NCI-H1105 (cell line): Measurements from ENCODE around the gene NME2.
A peak's percentile ranks its signal among the peaks of the same experiment; 100 is the strongest.
"Not testable (repeated sequence)": the region's sequence is repeated elsewhere in the genome, so short reads cannot be mapped to it uniquely, and the experiment has no call there.

Experiments
- DNase-seq: peaks from one replicate; lab custom pipeline; 2025; lab: John Stamatoyannopoulos, UW

Gene NME2

DNA sequence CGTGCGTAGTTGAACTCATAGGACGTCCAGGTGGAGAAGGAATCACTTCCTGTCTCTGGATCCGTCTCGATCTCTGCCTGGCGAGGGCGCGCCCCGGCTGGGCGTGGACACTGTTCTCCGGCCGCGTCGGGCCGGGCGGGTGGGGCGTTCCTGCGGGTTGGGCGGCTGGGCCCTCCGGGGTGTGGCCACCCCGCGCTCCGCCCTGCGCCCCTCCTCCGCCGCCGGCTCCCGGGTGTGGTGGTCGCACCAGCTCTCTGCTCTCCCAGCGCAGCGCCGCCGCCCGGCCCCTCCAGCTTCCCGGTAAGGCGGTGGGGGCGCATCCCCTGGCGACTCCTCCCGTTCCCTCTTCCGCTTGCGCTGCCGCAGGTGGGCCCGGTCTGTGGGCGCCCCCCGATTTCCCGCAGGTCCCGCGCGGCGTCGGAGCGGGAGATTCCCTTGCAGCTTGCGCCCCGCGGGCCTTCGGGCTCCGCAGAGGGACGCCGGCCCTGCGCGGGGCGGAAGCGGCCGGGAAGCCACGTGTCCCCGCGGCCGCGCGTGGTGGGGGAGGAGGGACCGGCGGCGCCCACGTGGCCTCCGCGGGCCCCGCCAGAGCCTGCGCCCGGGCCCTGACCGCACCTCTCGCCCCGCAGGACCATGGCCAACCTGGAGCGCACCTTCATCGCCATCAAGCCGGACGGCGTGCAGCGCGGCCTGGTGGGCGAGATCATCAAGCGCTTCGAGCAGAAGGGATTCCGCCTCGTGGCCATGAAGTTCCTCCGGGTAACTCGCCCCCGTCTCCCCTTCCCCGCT is at the start of gene NME2:
Gene NME2 (plus strand): TSS at position 214 of the 789 bp plus-strand sequence. CDS start 420 bp downstream, at position 634.
- DNase-seq, result peak; percentile 57

DNA sequence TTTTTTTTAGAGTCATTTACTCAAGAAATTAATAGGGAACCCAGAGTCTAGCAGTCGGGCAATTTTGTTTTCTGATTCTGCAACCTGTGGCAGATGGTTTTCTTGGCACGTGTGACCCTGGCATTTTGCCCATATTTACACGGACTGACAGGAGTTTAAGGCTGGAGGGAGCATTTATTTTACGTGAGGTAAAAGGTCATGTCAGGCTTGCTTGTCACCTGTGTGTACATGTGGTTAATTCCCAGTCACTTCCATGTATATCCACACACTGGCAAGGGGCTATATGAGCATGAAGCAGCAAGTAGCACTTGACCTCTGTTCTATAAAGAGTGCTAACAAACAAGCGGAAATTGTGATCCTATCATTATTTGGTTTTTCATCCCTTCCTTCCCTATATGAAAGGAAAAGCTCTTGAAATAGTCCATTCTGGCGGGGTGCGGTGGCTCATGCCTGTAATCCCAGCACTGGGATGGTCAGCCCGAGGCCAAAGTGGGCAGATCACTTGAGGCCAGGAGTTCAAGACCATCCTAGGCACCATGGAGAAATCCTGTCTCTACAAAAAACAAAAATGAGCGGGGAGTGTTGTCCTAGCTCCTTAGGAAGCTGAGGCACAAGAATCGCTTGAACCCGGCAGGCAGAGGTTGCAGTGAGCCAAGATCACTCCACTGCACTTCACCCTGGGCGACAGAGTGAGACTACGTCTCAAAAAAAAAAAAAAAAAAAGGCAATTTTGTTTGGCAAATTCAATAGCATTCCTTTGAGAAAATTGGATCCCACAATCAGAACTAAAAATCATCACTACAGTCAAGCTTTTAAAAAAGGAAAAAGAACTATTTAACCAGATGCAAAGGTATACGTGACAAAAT is 47.6 kb upstream of the NME2 start:
- DNase-seq, result peak; percentile 87

DNA sequence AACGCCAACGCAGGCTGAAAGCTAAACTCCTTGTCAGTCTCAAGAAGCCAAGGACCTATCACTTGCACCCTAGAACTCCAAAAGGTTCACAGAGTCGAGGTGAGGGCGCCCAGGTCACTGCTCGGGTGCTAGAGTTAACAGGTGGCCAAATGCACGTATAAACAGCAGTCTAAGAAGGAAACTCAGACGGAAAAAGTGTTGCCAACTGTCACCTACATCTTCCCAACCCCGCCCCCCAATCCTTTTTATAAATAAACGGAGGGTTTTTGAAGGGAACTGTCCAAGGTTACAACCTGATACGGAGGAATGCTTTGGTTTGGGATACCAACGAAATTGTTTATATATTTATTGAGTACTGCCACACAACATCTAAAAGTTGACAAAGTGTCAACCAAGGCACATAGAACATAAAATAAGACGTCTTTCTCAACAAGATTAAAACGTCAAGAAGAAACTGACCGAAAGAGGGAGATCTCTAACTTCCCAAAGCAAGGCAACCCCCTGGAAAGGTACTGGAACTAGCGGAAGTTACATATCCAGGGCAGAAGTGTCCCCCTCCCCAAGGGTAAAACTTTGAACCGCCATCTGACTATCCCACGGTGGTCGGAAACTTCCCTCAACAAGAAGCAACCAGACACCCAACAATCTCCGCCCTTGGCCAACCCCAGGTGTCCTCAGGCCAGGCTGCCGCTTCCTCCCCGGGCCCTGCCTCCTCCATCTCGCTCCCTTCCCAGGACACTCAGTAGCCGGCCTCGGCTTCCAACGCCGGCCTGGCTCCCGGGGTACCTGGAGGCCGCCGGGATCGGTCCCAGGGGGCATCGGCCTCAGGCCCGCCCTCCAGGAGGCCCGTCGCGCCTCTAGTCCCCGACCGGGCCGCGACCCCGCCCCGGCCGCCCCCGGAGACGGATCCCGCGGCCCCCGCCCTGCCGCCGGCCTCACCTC is 46.5 kb upstream of the NME2 start:
- no peak for DNase-seq

DNA sequence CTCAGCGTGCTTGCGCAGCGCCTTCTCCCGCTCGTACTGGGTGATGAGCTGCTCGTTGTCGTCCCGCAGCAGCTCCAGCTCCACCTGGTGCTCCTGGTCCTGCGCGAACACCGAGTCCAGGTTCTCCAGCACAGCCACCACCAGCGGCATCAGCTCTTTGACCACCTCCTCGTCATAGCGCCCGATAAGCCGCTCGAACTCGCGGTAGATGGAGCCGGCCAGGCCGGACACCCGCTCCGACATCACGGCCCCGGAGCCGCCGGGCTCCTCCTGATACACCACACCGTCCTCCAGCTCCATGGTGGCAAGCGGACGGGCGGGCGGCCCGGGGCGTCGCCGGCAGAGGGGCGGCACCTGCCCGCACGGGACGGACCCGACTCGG is 45.9 kb upstream of the NME2 start:
- peak; percentile 59 for DNase-seq

DNA sequence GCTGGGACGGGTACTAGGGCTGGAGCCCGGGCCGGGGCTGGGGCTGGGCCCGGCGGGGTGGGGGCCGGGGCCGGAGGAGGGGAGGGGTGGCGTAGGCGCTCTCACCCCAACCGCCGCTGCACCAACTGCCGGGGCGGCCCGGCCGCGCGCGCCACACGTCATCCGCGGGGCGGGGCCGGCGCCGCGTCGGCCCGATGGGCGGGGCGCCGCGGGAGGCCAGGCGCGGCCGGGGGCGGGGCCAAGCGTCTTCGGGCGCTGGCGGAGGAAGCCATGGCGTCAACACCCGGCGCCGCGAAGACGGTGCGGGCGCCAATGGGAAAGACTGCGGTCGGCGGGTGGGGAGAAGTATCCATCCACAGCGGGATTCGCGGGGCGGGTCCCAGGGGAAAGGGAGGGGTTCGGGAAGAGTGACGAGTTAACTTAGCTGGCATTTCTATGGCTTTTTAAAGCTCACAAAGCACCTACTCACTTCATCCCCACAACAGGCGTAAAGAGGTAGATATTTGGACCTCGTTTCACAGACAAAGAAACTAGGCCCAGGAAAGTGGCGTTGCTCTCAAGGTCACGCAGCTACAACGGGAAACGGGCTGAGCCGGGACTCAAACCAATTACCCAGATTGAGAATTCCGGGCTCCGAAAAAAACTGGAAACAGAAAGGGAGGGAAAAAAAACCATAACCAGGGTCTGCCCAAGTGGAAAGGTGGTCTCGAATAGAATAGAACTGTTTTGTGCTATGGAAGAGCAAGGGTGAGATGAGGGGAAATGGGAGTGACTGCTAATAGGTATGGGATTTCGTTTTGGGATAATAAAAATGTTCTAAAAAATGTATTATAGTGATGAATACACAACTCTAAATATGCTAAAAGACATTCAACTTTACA is 45.2 kb upstream of the NME2 start, which contains the start of gene SPAG9:
Gene SPAG9 (minus strand): TSS at position 130 of the 881 bp plus-strand sequence. CDS start 212 bp downstream, outside the sequence.
- peak; percentile 88 for DNase-seq

DNA sequence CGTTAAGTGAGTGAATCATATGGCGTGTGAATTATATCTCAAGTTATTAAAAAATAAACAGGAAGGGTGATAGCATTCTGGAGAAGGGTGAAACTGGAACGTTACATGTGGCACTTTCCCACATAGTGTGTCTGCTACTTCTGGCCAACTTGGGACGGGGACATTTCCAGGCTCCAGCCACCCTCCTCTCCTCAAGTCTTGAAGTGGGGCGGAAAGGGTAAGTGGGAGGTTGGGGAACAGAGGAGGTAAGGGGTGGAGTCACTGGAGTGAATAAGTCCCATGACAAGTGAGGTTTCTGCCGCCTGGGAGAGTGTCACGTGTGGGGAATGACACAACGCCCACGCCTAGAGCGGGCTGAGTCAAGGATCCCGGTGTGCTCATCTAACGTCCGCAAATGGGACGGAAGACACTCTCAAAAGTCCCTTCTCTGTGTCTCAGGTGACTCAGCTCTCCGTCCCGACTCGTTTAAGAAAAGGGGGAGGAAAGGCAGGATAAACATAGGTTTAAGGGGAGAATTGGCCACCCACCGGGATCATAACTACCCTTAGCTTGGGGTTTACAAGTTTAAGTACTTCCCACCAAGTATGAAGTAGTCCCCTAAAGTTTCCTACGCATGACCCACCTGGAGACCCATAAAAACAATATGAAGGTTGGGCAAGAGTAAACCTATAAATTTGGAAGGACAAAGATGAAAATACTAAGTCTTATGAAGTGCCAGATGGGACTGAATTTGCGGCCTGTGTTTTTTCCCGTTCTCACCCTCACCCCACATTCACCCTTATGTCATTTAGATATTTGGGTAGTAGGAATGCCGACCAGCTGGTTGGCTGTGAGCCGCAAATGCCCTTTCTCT is 44.4 kb upstream of the NME2 start:
- no peak for DNase-seq

DNA sequence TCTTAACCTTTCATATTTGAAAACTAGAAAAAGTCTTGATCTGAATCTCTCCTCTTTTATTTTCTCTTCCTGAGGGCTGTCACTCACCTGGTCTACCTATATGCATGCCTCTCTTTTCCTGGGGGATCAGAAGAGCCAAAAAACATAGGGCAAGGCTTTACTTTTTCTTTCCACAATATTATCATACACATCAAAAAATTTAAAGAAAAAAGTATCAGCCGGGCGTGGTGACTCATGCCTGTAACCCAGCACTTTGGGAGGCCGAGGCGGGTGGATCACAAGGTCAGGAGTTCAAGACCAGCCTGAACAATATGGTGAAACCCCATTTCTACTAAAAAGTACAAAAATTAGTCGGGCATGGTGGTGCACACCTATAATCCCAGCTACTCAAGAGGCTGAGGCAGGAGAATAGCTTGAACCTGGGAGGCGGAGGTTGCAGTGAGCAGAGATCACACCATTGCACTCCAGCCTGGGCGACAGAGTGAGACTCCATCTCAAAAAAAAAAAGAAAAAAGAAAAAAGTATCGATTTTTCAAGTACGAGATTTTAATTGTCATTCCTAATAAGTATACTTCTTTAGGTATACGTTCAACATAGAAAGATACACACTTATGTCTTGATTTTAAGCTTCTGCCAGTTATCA is 43.6 kb upstream of the NME2 start:
- DNase-seq, result not testable (repeated sequence)

DNA sequence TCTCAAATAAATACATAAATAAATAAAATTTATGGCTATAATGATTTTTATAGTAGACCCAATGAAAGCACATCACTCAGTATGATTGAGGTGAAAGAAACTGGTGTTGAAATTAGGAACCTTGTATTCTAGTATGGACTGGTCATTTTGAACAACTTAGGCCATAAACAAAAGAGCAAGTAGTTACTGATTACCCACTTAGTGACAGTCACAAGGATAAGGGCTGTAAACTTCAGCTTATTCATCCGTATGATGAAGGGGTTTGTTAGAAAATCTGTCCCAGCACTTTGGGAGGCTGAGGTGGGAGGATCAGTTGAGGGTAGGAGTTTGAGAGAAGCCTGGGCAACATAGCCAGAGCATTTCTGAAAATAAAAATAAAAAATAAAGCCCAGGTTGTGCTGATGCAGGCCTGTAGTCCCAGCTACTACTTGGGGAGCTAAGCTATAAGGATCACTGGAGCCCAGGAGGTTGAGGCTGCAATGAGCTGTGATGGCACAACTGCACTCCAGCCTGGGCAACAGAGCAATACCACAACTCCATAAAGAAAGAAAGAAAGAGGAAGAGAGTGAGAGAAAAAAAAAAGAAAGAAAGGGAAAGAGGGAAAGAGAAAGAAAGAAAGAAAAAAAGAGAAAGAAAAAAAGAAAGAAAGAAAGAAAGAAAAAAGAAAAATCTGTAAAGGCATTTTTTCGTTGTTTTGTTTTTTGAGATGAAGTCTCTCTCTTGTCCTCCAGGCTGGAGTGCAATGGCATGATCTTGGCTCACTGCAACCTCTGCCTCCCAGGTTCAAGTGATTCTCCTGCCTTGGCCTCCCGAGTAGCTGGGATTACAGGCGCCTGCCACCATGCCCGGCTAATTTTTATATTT is 41.3 kb upstream of the NME2 start:
- DNase-seq, result no peak

DNA sequence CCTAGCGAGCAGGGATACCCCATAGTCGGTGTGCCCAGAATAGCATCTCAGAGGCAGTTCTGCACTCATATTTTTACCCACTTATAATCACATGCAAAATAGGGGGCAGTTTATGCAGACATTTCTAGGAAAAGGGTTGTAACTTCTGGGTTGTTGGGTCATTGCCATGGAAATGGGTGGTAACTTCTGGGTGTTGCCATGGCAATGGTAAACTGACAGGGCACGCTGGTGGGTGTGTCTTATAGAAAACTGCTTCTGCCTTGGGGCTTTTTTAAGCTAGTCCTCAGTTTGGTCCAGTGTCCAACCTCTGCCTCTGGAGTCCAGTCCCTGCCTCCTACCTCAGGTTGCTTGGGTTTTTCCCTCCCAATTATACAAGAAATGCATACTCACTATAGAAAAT is 38.1 kb upstream of the NME2 start:
- DNase-seq, result no peak

DNA sequence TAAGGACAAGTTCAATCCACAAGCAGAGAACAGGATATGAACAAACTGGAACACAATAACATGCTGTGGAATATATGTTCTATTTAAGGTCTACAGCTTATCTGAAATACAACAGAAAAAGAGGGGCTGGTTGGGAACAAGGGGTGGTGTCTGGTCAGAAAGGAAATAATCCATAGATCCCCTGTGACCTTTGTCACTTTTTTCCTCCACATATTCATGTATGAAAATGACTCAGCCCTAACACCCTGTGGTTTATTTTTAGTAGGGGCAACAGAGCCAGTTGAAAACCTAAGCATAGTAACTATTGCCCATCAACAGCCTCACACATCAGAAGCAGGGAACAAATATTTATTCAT is 33.3 kb upstream of the NME2 start:
- no peak for DNase-seq

DNA sequence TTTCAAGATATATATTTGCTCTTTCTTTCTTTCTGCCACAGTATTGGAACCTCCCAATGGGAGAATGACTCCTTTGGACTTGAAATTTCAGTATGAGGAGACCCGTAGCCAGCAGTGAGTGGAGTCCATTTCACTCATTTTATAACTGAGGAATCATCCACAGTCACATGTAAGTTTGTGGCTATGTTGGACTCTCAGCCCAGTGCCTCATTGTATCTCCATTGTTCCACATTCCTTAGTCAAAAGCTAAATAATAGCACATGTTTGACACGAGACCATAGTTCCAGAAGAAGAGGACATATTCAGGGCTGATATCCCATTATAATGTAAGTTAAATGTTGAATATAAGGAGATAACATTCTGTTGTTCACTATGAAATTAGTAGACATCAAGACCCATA is 32.8 kb upstream of the NME2 start:
- no peak for DNase-seq

DNA sequence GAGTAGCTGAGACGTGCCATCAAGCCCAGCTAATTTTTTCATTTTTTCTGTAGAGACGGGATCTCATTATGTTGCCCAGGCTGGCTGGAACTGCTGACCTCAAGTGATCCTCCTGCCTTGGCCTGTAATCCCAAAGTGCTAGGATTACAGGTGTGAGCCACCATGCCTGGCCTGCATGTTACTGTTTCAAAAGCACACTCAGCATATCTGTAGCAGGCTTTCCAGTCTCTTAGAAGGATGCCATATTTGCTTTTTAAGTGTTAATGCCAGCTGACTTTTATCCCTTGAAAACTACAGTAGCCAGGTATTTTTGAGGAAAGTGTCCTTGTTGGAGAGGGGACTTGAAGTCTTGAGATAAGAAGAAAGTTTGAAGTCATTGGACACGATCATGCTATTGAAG is 30.3 kb upstream of the NME2 start:
- no peak for DNase-seq

DNA sequence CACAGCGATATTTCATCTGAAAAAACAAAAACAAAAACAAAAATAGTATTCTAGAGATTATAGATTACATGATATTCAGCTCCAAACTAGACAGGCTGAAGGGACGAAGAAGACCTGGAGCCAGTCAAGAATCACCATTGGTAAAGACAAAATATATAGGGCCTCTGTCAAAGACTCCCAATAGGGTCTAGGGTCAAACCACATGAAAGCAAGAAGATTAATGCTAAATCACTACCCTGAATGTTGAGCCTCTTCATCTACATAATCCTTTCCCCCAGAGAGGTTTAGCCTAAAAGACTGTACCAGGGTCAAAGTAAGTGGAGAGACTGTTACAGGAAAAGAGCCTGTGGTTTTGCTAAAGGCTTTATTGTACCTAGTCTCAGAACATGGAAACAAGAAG is 23.6 kb upstream of the NME2 start:
- no peak for DNase-seq

DNA sequence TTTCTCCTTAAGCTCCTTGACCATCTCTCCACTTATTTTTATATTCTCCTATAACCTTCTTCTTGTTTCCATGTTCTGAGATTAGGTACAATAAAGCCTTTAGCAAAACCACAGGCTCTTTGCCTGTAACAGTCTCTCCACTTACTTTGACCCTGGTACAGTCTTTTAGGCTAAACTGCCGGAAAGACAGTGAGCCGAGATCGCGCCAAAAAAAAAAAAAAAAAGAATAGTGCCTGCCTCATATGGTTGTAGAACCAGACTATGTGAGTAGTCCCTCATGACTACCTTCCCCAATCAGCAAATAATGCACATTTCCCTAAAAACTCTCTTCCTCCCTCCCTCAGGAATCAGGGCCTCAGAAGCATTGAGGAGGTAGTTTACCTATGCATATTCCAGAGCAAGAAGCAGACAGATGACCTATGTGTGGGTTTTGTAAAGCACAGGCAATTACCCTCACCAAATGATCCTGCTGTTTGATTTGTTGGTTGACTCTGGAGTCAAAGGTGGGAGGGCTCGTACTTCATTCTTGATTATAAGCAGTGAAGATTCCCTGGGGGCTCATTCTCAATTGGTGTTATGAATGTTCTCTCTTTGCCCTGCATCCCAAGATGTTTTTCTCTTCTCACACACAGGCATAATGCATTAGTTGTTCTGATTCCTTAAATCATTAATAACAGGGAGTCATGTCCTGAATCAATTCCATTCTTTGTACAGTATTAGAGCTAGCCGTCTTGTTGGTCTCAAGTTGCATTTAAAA is 21.8 kb upstream of the NME2 start:
- DNase-seq, result no peak

DNA sequence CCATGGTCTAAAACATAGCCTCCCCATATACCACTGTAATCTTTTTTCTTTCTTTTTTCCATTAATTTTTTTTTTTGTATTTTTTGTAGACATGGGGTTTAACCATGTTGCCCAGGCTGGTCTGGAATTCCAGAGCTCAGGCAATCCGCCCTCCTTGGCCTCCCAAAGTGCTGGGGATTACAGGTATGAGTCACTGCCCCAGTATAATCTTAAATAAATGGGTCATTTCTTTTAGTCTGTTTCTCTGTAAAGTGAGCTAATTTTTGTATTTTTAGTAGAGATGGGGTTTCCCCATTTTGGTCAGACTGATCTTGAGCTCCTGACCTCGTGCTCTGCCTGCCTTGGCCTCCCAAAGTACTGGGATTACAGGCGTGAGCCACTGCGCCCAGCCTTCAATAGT is 18.6 kb upstream of the NME2 start:
- no peak for DNase-seq

DNA sequence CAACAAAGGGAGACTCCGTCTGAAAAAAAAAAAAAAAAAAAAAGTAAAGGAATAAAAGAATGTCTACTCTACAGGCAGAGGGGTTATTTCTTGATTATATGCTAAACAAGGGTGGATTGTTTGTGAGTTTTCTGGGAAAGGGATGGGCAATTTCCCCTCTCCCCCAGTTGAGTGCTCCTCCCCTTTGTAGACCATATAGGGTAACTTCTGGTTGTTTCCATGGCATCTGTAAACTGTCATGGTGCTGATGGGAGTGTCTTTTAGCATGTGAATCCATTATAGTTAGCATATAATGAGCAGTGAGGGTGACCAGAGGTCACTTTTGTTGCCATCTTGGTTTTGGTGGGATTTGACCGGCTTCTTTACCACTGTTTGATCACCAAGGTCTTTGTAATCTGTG is 17.0 kb upstream of the NME2 start:
- no peak for DNase-seq

DNA sequence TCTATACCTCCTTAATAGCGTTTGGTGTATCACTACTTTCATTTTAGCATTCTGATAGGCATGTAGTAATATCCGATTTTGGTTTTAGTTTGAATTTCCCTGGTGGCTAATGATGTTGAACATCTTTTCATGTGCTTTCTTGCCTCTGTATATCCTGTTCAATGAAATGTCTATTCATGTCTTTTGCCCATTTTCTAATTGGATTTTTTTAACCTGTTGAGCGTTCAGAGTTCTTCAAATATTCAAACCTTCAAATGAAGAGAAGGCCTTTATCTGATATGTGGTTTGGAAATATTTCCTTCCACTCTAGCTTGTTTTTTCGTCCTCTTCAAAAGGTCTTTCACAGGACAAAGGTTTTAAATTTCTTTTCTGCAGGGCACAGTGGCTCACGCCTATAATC is 15.3 kb upstream of the NME2 start:
- DNase-seq, result no peak

DNA sequence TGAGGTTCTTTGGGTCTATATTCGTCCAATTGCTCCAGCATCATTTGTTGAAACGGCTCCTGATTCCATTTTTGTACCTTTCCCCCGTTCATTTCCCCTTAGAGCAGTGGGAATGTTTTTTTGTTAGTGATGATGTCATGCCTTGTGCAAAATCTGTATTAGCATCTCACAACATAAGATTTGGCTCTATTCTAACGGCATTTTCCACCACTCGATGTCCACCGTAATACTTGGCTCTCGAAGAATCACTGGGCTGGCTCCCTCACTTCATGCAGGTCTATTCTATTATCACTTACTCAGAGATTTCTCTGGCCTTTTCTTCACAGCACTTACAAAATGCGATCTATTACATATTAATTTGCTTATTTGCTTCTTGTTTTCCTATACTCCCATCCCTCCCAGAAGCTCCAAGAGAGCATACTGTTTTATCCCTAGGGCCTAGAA is 13.4 kb upstream of the NME2 start:
- peak; percentile 3 for DNase-seq
